Bronchus fibroblast of lung (primary cell): ENCODE measurements around the gene RFC1. TPM values are rescaled to one million over a fixed set of nuclear protein-coding genes. Genes with fewer than 3 reads are reported as not detected.

Experiments
- total RNA-seq: library from RNA; depleted of rRNA; stranded (reverse); fragments of >200 nt; gene quantifications from 2 replicates; pipeline ENCODE4 v1.2.3, GENCODE V29; 2015

The RFC1 gene, protein sequence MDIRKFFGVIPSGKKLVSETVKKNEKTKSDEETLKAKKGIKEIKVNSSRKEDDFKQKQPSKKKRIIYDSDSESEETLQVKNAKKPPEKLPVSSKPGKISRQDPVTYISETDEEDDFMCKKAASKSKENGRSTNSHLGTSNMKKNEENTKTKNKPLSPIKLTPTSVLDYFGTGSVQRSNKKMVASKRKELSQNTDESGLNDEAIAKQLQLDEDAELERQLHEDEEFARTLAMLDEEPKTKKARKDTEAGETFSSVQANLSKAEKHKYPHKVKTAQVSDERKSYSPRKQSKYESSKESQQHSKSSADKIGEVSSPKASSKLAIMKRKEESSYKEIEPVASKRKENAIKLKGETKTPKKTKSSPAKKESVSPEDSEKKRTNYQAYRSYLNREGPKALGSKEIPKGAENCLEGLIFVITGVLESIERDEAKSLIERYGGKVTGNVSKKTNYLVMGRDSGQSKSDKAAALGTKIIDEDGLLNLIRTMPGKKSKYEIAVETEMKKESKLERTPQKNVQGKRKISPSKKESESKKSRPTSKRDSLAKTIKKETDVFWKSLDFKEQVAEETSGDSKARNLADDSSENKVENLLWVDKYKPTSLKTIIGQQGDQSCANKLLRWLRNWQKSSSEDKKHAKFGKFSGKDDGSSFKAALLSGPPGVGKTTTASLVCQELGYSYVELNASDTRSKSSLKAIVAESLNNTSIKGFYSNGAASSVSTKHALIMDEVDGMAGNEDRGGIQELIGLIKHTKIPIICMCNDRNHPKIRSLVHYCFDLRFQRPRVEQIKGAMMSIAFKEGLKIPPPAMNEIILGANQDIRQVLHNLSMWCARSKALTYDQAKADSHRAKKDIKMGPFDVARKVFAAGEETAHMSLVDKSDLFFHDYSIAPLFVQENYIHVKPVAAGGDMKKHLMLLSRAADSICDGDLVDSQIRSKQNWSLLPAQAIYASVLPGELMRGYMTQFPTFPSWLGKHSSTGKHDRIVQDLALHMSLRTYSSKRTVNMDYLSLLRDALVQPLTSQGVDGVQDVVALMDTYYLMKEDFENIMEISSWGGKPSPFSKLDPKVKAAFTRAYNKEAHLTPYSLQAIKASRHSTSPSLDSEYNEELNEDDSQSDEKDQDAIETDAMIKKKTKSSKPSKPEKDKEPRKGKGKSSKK
- 25.1 and 31.4 TPM in 2 replicates for total RNA-seq

DNA sequence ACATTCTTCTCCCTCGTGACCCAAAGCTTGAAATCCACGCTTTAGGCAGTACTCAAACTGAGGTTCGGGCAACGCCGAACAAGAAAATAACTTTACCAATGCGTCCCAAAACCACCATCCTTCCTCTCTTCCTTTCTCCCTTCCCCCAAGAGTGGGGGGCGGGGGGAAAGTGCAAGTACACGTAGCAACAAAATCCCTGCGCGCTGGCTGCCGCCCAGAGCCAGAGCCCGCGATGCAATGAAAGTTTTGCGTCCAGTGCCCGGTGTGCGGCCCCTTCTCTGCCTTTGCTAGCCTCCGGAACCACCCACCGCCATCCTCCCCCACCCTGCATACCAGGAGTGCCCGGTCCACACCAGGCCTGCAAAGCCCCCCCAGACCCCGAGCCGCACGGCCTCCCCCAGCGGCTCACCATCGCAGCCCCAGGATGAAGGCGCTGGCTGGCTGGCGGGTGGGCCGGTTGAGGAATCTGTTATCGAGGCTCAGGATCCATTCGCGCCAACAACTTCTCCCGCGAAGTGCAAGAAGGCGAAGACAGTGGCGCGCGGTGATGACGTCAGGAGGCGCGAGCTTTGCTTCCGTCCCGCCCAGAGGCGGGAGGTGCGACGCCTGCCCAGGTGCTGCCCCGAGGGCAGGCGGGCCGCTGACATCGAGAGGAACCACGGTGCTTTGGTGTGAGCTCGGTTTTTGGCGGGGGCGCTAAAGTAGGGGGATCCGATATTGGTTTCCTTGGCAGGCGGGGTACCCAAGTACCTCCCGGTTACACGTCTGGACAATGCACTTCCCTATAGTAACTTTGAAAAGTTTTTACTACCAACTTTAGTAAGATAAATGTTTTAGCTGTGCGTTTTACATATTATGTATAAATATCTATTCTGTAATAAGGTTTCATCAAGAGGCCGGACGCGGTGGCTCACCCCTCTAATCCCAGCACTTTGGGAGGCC is at the start of gene RFC1:
Gene RFC1, minus strand, starts transcription at position 533 of the 942 bp plus-strand sequence. Its CDS starts 121 bp downstream, at position 412.

DNA sequence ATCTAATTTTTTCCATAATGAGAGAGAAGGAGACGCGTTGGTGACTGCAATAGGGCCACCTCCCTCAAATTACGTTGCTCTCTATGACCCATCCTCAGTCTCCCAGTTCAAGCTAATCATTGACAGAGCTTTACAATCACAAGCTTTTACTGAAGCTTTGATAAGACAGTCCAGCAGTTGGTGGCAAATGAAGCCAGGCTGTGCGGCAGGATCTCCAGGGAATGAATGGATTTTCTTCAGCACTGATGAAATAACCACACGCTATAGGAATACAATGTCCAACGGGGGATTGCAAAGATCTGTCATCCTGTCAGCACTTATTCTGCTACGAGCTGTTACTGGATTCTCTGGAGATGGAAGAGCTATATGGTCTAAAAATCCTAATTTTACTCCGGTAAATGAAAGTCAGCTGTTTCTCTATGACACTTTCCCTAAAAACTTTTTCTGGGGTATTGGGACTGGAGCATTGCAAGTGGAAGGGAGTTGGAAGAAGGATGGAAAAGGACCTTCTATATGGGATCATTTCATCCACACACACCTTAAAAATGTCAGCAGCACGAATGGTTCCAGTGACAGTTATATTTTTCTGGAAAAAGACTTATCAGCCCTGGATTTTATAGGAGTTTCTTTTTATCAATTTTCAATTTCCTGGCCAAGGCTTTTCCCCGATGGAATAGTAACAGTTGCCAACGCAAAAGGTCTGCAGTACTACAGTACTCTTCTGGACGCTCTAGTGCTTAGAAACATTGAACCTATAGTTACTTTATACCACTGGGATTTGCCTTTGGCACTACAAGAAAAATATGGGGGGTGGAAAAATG is 40.8 kb upstream of the RFC1 start, which contains the start of gene KLB:
Gene KLB, plus strand, starts transcription at position 168 of the 821 bp plus-strand sequence. Its CDS starts 20 bp downstream, at position 188.

Other genes with a start within 250 kb of the RFC1 start
- gene WDR19, start 183.8 kb downstream of the RFC1 start, total RNA-seq = 11.3 and 11.6 TPM in 2 replicates
- gene KLB, start 40.6 kb upstream of the RFC1 start, total RNA-seq = not detected in 2 replicates
- gene RPL9, start 92.6 kb upstream of the RFC1 start, total RNA-seq = 3,865 and 4,772 TPM in 2 replicates
- gene LIAS, start 92.7 kb upstream of the RFC1 start, total RNA-seq = 5.5 and 7.4 TPM in 2 replicates
- 94.7 and 96.3 TPM in 2 replicates for gene UGDH, start 161.1 kb upstream of the RFC1 start, total RNA-seq